22Rv1 (cell line): Measurements from ENCODE around the gene NRCAM.

Experiments
- H3K27ac ChIP-seq: fragments of 450-650 bp; 2 replicates; pipeline ENCODE4 v1.5.1; 2017
- CTCF ChIP-seq: fragments of 450-650 bp; IDR thresholded peaks from 2 replicates; pipeline ENCODE4 v1.5.1; 2017; ENCODE audit warnings: mild to moderate bottlenecking
- ZFX ChIP-seq: fragments of 450-650 bp; IDR thresholded peaks from 2 replicates; pipeline ENCODE4 v1.6.1; 2017; ENCODE audit warnings: antibody characterized with exemption, borderline replicate concordance

NRCAM gene

GRCh38 chr7:108327353-108327752, 128.9 kb downstream of the NRCAM start:
- H3K27ac ChIP-seq = no peak overlapping the region

GRCh38 chr7:108326938-108327337, 129.3 kb downstream of the NRCAM start:
- no peak overlapping the region for H3K27ac ChIP-seq
- TF ChIP-seq CTCF = no peak
- TF ChIP-seq ZFX = no peak

More at GRCh38 chr7:108327353-108327752, 128.9 kb downstream of the NRCAM start:
- TF ChIP-seq CTCF = no peak
- no peak for TF ChIP-seq ZFX

GRCh38 chr7:108324053-108325038, 131.9 kb downstream of the NRCAM start:
- no peak for TF ChIP-seq CTCF
- TF ChIP-seq ZFX = no peak
- H3K27ac ChIP-seq = no peak overlapping the region

- no peak overlapping the region for H3K27ac ChIP-seq
- TF ChIP-seq CTCF (no peak), ZFX (no peak)
Measured at GRCh38 chr7:108322925-108323832, 133.1 kb downstream of the NRCAM start.

GRCh38 chr7:108322046-108322445, 134.2 kb downstream of the NRCAM start:
- no peak for TF ChIP-seq CTCF
- no peak for TF ChIP-seq ZFX
- no peak overlapping the region for H3K27ac ChIP-seq

GRCh38 chr7:108321359-108321758, 134.9 kb downstream of the NRCAM start:
- TF ChIP-seq CTCF (no peak), ZFX (no peak)
- no peak overlapping the region for H3K27ac ChIP-seq
